Stimulated activated CD4-positive, alpha-beta T cell treated with anti-CD3 and anti-CD28 coated beads, Interleukin-1b, Interleukin-23, amount 100 ng/mL, for 24 hours (primary cell): Measurements from ENCODE around the gene KISS1R.

ENCODE experiments used
- DNase-seq, 4 experiments: peaks; one replicate each; pipeline ENCODE4 v3.0.0-alpha.2; 2020; ENCODE audit warnings: low read depth in 4 of 4, low spot score in 1 of 4

KISS1R gene

GRCh38 chr19:966485-967088, 49.5 kb downstream of the KISS1R start:
- no peak for DNase-seq
